ENCODE results near the gene OAS3. TPM values are rescaled to one million over a fixed set of nuclear protein-coding genes. Genes with fewer than 3 reads are reported as not detected.

OAS3 gene
- total RNA-seq, result 2.2 and 5.5 TPM in 2 replicates

GRCh38 chr12:112937741-112938719 lies at the start of gene OAS3:
TSS of gene OAS3 (plus strand) at chr12:112938474. CDS start at chr12:112938531, 57 bp downstream.

GRCh38 chr12:112906712-112907414 lies 31.4 kb upstream of the OAS3 start, which contains the start of gene OAS1:
TSS of gene OAS1 (plus strand) at chr12:112906962. CDS start at chr12:112907040, 78 bp downstream.

DNA sequence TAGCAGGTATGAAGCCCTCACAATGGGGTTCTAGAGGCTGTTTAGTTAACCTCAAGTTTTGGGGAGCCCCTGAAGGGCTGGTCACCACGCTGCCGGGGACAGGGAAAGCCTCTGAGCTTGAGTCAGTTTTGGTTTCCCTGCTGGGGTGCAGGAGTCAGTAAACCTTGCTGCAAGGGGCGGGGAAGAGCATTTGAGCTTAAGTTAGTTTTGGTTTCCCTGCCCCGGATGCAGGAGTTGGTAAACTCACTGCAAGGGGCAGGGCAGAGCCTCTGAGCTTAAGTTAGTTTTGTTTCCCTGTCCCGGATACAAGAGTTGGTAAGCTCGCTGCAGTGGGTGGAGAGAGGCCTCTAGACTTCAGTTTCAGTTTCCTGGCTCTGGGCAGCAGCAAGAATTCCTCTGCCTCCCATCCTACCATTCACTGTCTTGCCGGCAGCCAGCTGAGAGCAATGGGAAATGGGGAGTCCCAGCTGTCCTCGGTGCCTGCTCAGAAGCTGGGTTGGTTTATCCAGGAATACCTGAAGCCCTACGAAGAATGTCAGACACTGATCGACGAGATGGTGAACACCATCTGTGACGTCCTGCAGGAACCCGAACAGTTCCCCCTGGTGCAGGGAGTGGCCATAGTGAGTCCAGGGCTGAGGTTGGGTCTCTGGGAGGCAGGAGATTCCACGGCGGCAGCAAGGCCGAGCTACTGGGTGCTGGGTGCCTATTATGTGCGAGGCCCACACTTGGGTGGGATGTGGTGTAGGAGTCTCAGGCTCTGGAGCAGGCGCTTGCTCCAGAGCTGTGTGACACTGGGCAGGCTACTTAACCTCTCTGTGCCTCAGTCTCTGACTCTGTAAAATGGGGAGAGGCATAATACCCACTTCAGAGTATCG lies 40.1 kb downstream of the OAS3 start, which contains the start of gene OAS2:
OAS2 (plus strand) TSS at position 357 of the 878 bp plus-strand sequence; CDS start at position 447, 90 bp downstream.

Other genes with a start within 250 kb of the OAS3 start
- not detected in 2 replicates for gene RPH3A, start 146.7 kb upstream of the OAS3 start, total RNA-seq
- 4.9 TPM in 2 replicates for gene OAS1, start 31.5 kb upstream of the OAS3 start, total RNA-seq
- 5.8 and 11.4 TPM in 2 replicates for gene OAS2, start 40.0 kb downstream of the OAS3 start, total RNA-seq
- under 0.01 TPM in 1 of 2 replicates, not detected in the other for gene DTX1, start 118.3 kb downstream of the OAS3 start, total RNA-seq
- not detected in 2 replicates for gene RASAL1, start 197.3 kb downstream of the OAS3 start, total RNA-seq
- not detected in 2 replicates for gene CFAP73, start 211.2 kb downstream of the OAS3 start, total RNA-seq
- 38.2 and 43.4 TPM in 2 replicates for gene DDX54, start 247.0 kb downstream of the OAS3 start, total RNA-seq
- gene RITA1, start 247.2 kb downstream of the OAS3 start, total RNA-seq, result 14.9 and 15.0 TPM in 2 replicates

Measured in endothelial cell of coronary artery (primary cell).